HEK293 (cell line): Measurements from ENCODE around the gene ZBTB4.

Source experiments
- CTCF ChIP-seq: fragments of 450-650 bp; formaldehyde crosslinking; IDR thresholded peaks from 2 replicates; pipeline ENCODE4 v1.5.1; 2016; ENCODE audit warnings: missing biosample characterization, missing genetic modification characterization
- KLF16 ChIP-seq: fragments of 450-650 bp; formaldehyde crosslinking; IDR thresholded peaks from 2 replicates; pipeline ENCODE4 v1.5.1; 2017; ENCODE audit warnings: missing biosample characterization, missing genetic modification characterization
- MYNN ChIP-seq: fragments of 450-650 bp; formaldehyde crosslinking; IDR thresholded peaks from 2 replicates; pipeline ENCODE4 v1.5.1; 2016; ENCODE audit warnings: missing biosample characterization, missing genetic modification characterization, borderline replicate concordance
- REST ChIP-seq: fragments of 450-650 bp; formaldehyde crosslinking; IDR thresholded peaks from 2 replicates; pipeline ENCODE4 v1.5.1; 2016; ENCODE audit warnings: missing biosample characterization, missing genetic modification characterization
- SCRT2 ChIP-seq: fragments of 450-650 bp; formaldehyde crosslinking; IDR thresholded peaks from 2 replicates; pipeline ENCODE4 v1.5.1; 2016; ENCODE audit warnings: missing biosample characterization, missing genetic modification characterization
- TRIM28 ChIP-seq: IDR thresholded peaks from 2 replicates; pipeline ENCODE4 v1.6.1; 2011; ENCODE audit warnings: low read length, control low read depth, borderline replicate concordance
- YY2 ChIP-seq: fragments of 450-650 bp; formaldehyde crosslinking; IDR thresholded peaks from 2 replicates; pipeline ENCODE4 v1.5.1; 2016; ENCODE audit warnings: missing biosample characterization, missing genetic modification characterization
- ZBTB10 ChIP-seq: fragments of 450-650 bp; formaldehyde crosslinking; IDR thresholded peaks from 2 replicates; pipeline ENCODE4 v1.5.1; 2016; ENCODE audit warnings: missing biosample characterization, missing genetic modification characterization
- ZNF324 ChIP-seq: fragments of 450-650 bp; formaldehyde crosslinking; IDR thresholded peaks from 2 replicates; pipeline ENCODE4 v1.5.1; 2016; ENCODE audit warnings: missing biosample characterization, missing genetic modification characterization
- ZNF335 ChIP-seq: fragments of 450-650 bp; formaldehyde crosslinking; conservative IDR thresholded peaks from 2 replicates; pipeline ENCODE4 v1.5.1; 2016; ENCODE audit warnings: missing biosample characterization, missing genetic modification characterization
- ZNF530 ChIP-seq: fragments of 450-650 bp; formaldehyde crosslinking; IDR thresholded peaks from 2 replicates; pipeline ENCODE4 v1.5.1; 2016; ENCODE audit warnings: low read depth, missing biosample characterization, missing genetic modification characterization

- TF ChIP-seq REST (tag by site-specific recombination) (no peak), ZNF530 (tag by site-specific recombination) (no peak), ZNF335 (tag by site-specific recombination) (no peak), MYNN (tag by site-specific recombination) (no peak), KLF16 (tag by site-specific recombination) (no peak), CTCF (no peak), SCRT2 (tag by site-specific recombination) (no peak), ZBTB10 (no peak), ZNF324 (no peak), TRIM28 (no peak), YY2 (tag by site-specific recombination) (no peak)
Measured at GRCh38 chr17:7502987-7503386, 23.6 kb upstream of the ZBTB4 start.
